CD4-positive, CD25-positive, alpha-beta regulatory T cell (primary cell): ENCODE results near the gene KANTR. TPM values are rescaled to one million over a fixed set of nuclear protein-coding genes. Genes with fewer than 3 reads are reported as not detected.

ENCODE experiments used
- ATAC-seq, 2 donors: fragments of 150-1000 bp; cut with Tn5 transposase; one replicate each; pipeline ENCODE4 v1.10.0; 2021; ENCODE audit warnings: low read depth in 2 of 2, moderate number of reproducible peaks in 2 of 2, moderate library complexity in 1 of 2
- DNase-seq, 3 donors: peaks; one replicate each; pipeline versions ENCODE4 v3.0.0 to v3.0.0-alpha.2; 2012 to 2022; ENCODE audit warnings: mixed read lengths in 1 of 3
- H3K27ac ChIP-seq: one replicate; pipeline ENCODE4 v1.7.0; 2013; ENCODE audit warnings: mild to moderate bottlenecking, low read length; ENCODE audit not compliant: insufficient read depth, poor library complexity, severe bottlenecking
- H3K27me3 ChIP-seq: one replicate; pipeline ENCODE4 v1.7.0; 2013; ENCODE audit warnings: low read length; ENCODE audit not compliant: control insufficient read depth, insufficient read depth
- H3K36me3 ChIP-seq: one replicate; pipeline ENCODE4 v1.7.0; 2013; ENCODE audit warnings: mild to moderate bottlenecking, low read length, moderate library complexity; ENCODE audit not compliant: control insufficient read depth, insufficient read depth
- H3K4me1 ChIP-seq: 2 replicates; pipeline ENCODE4 v1.7.0; 2013; ENCODE audit warnings: mild to moderate bottlenecking, low read length; ENCODE audit not compliant: insufficient read depth, control insufficient read depth, poor library complexity, severe bottlenecking
- H3K4me3 ChIP-seq: one replicate; pipeline ENCODE4 v1.7.0; 2013; ENCODE audit warnings: low read depth, mild to moderate bottlenecking, low read length, moderate library complexity
- H3K9me3 ChIP-seq, 2 experiments: 1 replicate in 1 of 2; 2 replicates in 1 of 2; pipeline ENCODE4 v1.7.0; 2013; ENCODE audit warnings: low read length in 2 of 2, mild to moderate bottlenecking in 1 of 2, moderate library complexity in 1 of 2; ENCODE audit not compliant: control insufficient read depth in 2 of 2
- H3K27ac Mint-ChIP-seq, 3 donors: one replicate each; pipeline ENCODE4 v1.8.0; 2020 to 2022; ENCODE audit warnings: mild to moderate bottlenecking in 3 of 3, mixed read lengths in 3 of 3, moderate library complexity in 2 of 3
- H3K27me3 Mint-ChIP-seq: one replicate; pipeline ENCODE4 v1.8.0; 2022; ENCODE audit warnings: mild to moderate bottlenecking, mixed read lengths
- H3K36me3 Mint-ChIP-seq: one replicate; pipeline ENCODE4 v1.8.0; 2020; ENCODE audit warnings: mixed read lengths
- H3K4me1 Mint-ChIP-seq, 4 donors: one replicate each; pipeline ENCODE4 v1.8.0; 2020 to 2022; ENCODE audit warnings: mixed read lengths in 4 of 4, mild to moderate bottlenecking in 1 of 4
- H3K4me3 Mint-ChIP-seq, 4 donors: one replicate each; pipeline ENCODE4 v1.8.0; 2020 to 2022; ENCODE audit warnings: mild to moderate bottlenecking in 4 of 4, mixed read lengths in 4 of 4, moderate library complexity in 3 of 4
- H3K9me3 Mint-ChIP-seq, 7 donors: one replicate each; pipeline ENCODE4 v1.8.0; 2020 to 2022; ENCODE audit warnings: mixed read lengths in 7 of 7, mild to moderate bottlenecking in 3 of 7, moderate library complexity in 2 of 7
- polyA plus RNA-seq, 4 donors: library from polyadenylated mRNA; unstranded; fragments of 300-500 nt; fragmentation: Illumina TruSeq; gene quantifications; one replicate each; pipeline ENCODE4 v1.2.3, GENCODE V29; 2021
- total RNA-seq: library from RNA; stranded (reverse); gene quantifications from one replicate; pipeline ENCODE4 v1.2.3, GENCODE V29; 2022

Gene KANTR
- total and polyA plus RNA-seq, 5 donors from 2014 or later: 0.81 to 14.1 (median 2.1) TPM

DNA sequence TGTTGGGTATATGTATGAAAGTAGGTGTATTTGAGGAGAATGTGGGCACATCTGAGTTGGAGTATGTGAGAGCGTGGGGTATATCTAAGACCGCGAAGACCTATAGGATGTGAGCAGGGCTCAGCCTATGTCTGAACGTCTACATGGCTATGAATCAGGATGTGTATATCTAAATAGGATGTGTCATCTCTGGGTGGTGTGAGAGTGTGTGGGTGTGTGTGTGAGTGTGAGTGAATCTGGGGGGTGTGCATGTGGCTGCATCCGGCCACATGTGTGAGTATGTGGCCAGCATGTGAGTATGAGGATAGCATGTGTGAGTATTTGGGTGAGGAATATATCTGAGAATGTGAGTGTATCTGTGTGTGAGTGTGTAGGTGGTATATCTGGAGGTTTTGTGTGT, 37.6 kb upstream of the KANTR start:
- H3K27me3 Mint-ChIP-seq: no peaks in the 10 kb centered on the region
- no peak for ATAC-seq

DNA sequence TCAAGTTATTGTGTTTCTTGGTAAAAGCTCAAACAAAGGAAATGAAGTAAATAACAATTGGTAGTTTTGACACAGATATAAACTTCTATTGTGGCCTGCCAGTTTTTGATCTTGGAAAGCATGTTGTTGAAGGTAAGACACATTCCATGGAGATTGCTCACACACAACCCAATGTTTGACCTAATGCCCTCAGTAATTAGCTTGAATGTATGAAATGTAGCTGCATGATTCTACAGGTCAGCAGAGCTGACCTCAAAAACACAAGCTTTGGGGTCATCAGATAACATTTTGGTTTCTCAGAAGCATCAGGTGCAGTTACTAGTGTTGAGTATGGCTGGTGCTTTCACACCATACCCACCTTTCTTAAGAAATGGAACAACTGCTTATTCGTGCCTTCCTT, 28.8 kb upstream of the KANTR start:
- Histone ChIP-seq H3K4me1 (no peaks in the 10 kb centered on the region), H3K27ac (no peak overlapping the region), H3K9me3 (no peaks in the 10 kb centered on the region), H3K36me3 (no peaks in the 10 kb centered on the region), H3K4me3 (no peak overlapping the region), H3K27me3 (no peaks in the 10 kb centered on the region)
- H3K4me1 Mint-ChIP-seq: no peaks in the 10 kb centered on the region
- H3K27me3 Mint-ChIP-seq: peaks cover 21% of the 10 kb centered on the region
- no peaks in the 10 kb centered on the region for H3K36me3 Mint-ChIP-seq
- DNase-seq (no peak), ATAC-seq (no peak)
- no peaks in the 10 kb centered on the region for H3K9me3 Mint-ChIP-seq
- H3K4me3 Mint-ChIP-seq: no peak overlapping the region
- no peak overlapping the region for H3K27ac Mint-ChIP-seq

More for the DNA sequence above, 37.6 kb upstream of the KANTR start:
- H3K36me3 ChIP-seq: no peaks in the 10 kb centered on the region
- H3K4me1 Mint-ChIP-seq: peaks cover 0 to 3% (median 0%) of the 10 kb centered on the region in 4 donors
- no peak overlapping the region for H3K27ac Mint-ChIP-seq
- H3K9me3 ChIP-seq: no peaks in the 10 kb centered on the region
- H3K27me3 ChIP-seq: no peaks in the 10 kb centered on the region
- H3K4me3 ChIP-seq: no peak overlapping the region
- no peak overlapping the region for H3K4me3 Mint-ChIP-seq
- H3K9me3 Mint-ChIP-seq: no peaks in the 10 kb centered on the region
- no peaks in the 10 kb centered on the region for H3K4me1 ChIP-seq
- H3K27ac ChIP-seq: no peak overlapping the region
- DNase-seq: no peak
- H3K36me3 Mint-ChIP-seq: no peaks in the 10 kb centered on the region

DNA sequence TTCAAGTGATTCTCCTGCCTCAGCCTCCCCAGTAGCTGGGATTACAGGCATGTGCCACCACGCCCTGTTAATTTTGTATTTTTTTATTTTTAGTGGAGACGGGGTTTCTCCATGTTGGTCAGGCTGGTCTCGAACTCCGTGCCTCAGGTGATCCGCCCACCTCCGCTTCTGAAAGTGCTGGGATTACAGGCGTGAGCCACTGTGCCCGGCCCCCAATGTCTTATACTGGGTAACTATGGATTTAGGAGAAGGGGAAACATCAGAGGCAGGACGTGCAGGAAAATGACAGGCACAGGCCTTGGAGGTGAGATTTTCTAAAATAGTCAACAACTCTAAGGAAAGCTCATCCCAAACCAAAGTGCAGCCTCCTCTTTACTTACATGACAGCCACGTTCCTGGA, 22.9 kb upstream of the KANTR start:
- H3K9me3 Mint-ChIP-seq: no peaks in the 10 kb centered on the region
- no peaks in the 10 kb centered on the region for H3K36me3 Mint-ChIP-seq
- no peak overlapping the region for H3K4me3 Mint-ChIP-seq
- peaks cover 12% of the 10 kb centered on the region for H3K4me1 ChIP-seq
- no peak for ATAC-seq
- H3K27ac Mint-ChIP-seq: peak overlapping the region in 1 of 3 donors; percentile 93
- H3K4me3 ChIP-seq: no peak overlapping the region
- no peaks in the 10 kb centered on the region for H3K27me3 ChIP-seq
- no peaks in the 10 kb centered on the region for H3K36me3 ChIP-seq
- H3K27me3 Mint-ChIP-seq: peaks cover 6% of the 10 kb centered on the region
- H3K27ac ChIP-seq: no peak overlapping the region
- DNase-seq: no peak
- peaks cover 4 to 15% (median 4%) of the 10 kb centered on the region in 4 donors for H3K4me1 Mint-ChIP-seq
- no peaks in the 10 kb centered on the region for H3K9me3 ChIP-seq

DNA sequence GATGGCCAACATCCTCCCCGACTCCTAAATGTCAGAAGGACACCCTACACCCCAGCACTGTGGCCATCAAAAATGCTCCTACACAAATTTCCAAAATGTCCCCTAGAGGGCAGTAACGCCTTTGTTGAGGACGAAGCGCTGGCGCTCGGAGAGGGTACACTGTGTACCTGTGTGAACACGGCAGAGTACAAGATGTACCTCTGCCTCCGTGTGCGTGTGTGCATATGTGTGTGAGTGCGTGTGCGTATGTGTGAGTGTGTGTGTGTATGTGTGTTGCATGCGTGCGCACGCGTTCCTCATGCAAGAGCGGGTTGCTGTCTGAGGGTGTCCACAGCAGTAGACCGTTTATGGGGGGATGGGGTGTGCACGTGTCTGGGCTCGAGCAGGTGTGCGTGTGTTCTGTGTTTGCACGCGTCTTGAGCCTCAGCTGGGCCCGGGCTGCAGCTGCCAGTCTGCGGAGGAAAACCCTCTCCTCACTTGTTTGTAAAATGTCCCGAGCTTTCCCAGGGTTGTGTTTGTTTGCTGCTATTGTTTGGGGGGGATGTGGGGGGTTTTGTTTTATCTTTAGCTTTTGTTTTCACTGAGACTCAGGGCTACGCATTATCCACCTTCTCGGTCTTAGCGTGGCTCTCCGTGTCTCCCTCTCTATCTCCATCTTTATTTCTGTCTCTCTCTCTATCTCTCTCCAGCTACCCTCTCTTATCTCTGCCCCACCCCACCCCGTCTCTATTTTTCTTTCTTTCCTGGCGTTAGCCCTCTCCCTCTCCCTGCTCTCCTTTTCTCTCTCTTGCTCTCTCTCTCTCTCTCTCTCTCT, 22.1 kb upstream of the KANTR start:
- no peaks in the 10 kb centered on the region for H3K36me3 Mint-ChIP-seq
- peaks cover 4 to 15% (median 4%) of the 10 kb centered on the region in 4 donors for H3K4me1 Mint-ChIP-seq
- H3K27me3 ChIP-seq: no peaks in the 10 kb centered on the region
- H3K4me3 ChIP-seq: peak overlapping the region; percentile 75
- no peaks in the 10 kb centered on the region for H3K9me3 Mint-ChIP-seq
- peaks cover 12% of the 10 kb centered on the region for H3K4me1 ChIP-seq
- H3K4me3 Mint-ChIP-seq: peak overlapping the region; percentile 73 to 90 (median 86)
- DNase-seq: peak; percentile 60 to 86 (median 83)
- peaks cover 6% of the 10 kb centered on the region for H3K27me3 Mint-ChIP-seq
- peak overlapping the region; percentile 93 to 100 (median 95) for H3K27ac Mint-ChIP-seq
- no peaks in the 10 kb centered on the region for H3K36me3 ChIP-seq
- no peaks in the 10 kb centered on the region for H3K9me3 ChIP-seq
- peak overlapping the region; percentile 51 for H3K27ac ChIP-seq
- ATAC-seq: peak; percentile 93 to 95

DNA sequence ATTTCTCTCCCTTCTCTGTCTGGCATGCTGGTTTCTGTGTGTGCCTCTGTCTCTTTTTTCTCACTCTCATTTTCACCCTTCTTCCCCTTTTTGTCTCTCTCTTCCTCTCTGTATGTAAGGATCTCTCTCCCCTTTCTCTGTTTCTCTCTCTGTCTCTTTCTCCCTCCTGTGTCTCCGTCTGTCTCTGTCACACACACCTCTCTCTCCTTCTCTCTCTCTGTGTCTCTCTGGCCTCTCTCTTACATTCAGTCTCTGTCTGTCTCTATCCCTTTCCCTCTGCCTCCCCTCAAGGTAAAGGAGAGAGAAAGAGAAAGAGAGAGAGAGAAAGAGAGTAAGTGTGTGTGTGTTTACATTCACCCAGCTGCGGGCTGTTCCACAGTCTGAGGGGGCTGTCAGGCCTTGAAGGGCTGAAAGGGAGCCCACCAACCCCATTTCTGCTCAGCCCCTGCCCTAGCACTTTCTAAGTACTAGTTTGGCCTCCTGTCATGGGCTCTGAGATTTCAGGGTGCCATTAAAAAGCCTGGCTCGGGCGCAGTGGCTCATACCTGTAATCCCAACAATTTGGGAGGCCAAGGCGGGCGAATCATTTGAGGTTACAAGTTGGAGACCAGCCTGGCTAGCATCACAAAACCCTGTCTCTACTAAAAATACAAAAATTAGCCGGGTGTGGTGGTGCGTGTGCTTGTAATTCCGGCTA, 21.4 kb upstream of the KANTR start:
- Histone ChIP-seq H3K4me1 (peaks cover 12% of the 10 kb centered on the region), H3K27ac (peak overlapping the region; percentile 51), H3K27me3 (no peaks in the 10 kb centered on the region), H3K9me3 (no peaks in the 10 kb centered on the region), H3K4me3 (peak overlapping the region; percentile 75), H3K36me3 (no peaks in the 10 kb centered on the region)
- ATAC-seq (no peak), DNase-seq (peak in 1 of 3 donors; percentile 12)
- peak overlapping the region; percentile 93 to 100 (median 95) for H3K27ac Mint-ChIP-seq
- no peaks in the 10 kb centered on the region for H3K27me3 Mint-ChIP-seq
- H3K4me3 Mint-ChIP-seq: peak overlapping the region; percentile 73 to 90 (median 86)
- H3K4me1 Mint-ChIP-seq: peaks cover 4 to 15% (median 4%) of the 10 kb centered on the region in 4 donors
- no peaks in the 10 kb centered on the region for H3K9me3 Mint-ChIP-seq
- no peaks in the 10 kb centered on the region for H3K36me3 Mint-ChIP-seq

DNA sequence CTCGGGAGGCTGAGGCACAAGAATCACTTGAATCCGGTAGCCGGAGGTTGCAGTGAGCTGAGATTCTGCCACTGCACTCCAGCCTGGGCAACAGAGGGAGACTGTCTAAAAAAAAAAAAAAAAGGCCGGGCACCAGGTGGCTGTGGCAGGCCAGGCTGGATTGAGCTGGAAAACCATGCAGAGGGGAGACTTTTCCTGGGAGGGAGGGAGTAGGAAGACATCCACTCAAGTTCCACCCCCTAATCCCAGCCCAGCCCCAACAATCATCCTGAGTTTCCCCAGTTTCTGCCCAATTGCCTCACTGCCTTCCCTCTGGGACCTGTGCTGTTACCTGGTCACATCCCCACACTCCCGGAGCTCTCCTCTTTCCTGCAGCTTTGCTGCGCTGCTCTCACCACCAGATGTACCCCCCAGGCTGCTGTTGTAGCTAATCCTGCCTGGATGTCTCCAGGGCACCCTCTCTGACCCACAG, 20.8 kb upstream of the KANTR start:
- no peaks in the 10 kb centered on the region for H3K9me3 Mint-ChIP-seq
- peaks cover 4 to 15% (median 4%) of the 10 kb centered on the region in 4 donors for H3K4me1 Mint-ChIP-seq
- DNase-seq: no peak
- H3K36me3 ChIP-seq: no peaks in the 10 kb centered on the region
- no peaks in the 10 kb centered on the region for H3K27me3 Mint-ChIP-seq
- no peaks in the 10 kb centered on the region for H3K9me3 ChIP-seq
- peak overlapping the region in 3 of 4 donors; percentile 39 to 61 (median 53) for H3K4me3 Mint-ChIP-seq
- peaks cover 12% of the 10 kb centered on the region for H3K4me1 ChIP-seq
- no peak overlapping the region for H3K27ac ChIP-seq
- H3K27ac Mint-ChIP-seq: no peak overlapping the region
- ATAC-seq: no peak
- H3K36me3 Mint-ChIP-seq: no peaks in the 10 kb centered on the region
- no peak overlapping the region for H3K4me3 ChIP-seq
- H3K27me3 ChIP-seq: no peaks in the 10 kb centered on the region

DNA sequence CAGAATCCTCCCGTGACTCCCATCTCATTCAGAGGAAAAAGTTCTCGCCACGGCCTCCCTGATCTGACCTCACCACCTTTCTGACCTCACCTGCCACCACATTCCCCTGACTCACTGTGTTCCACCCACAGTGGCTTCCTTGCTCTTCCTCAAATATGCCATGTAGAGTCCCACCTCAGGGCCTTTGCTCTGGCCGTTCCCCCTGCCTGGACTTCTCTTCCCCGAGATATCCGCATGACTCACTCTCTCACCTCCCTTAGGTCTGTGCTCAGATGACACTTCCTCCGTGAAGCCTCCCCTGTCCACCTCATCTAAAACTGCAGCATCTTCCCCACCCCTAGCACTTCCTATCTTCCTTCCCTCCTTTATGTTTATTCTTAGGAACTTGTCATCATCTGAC, 18.9 kb upstream of the KANTR start:
- Mint-ChIP-seq H3K36me3 (no peaks in the 10 kb centered on the region), H3K4me3 (peak overlapping the region in 1 of 4 donors; percentile 29), H3K27ac (no peak overlapping the region), H3K4me1 (peaks cover 4 to 15% (median 5%) of the 10 kb centered on the region in 4 donors), H3K9me3 (no peaks in the 10 kb centered on the region), H3K27me3 (no peaks in the 10 kb centered on the region)
- DNase-seq: peak in 1 of 3 donors; percentile 18
- H3K9me3 ChIP-seq: no peaks in the 10 kb centered on the region
- no peak overlapping the region for H3K4me3 ChIP-seq
- H3K27ac ChIP-seq: no peak overlapping the region
- ATAC-seq: no peak
- H3K27me3 ChIP-seq: no peaks in the 10 kb centered on the region
- H3K4me1 ChIP-seq: peaks cover 12% of the 10 kb centered on the region
- no peaks in the 10 kb centered on the region for H3K36me3 ChIP-seq
